Fibroblast of lung (primary cell): ENCODE results near the gene SEC14L1. TPM values are rescaled to one million over a fixed set of nuclear protein-coding genes. Genes with fewer than 3 reads are reported as not detected.

ENCODE experiments used
- DNase-seq, 2 donors: peaks; one replicate each; pipeline versions ENCODE4 v3.0.0 to v3.0.0-alpha.2; 2010; ENCODE audit warnings: low read depth in 2 of 2
- H2AFZ ChIP-seq: 2 replicates; pipeline ENCODE4 v1.5.1; 2012; ENCODE audit warnings: low read length, control low read depth, inconsistent platforms
- H3K27ac ChIP-seq: 2 replicates; pipeline ENCODE4 v1.5.1; 2011; ENCODE audit warnings: low read length, control low read depth; ENCODE audit not compliant: insufficient read depth
- H3K27me3 ChIP-seq: 2 replicates; pipeline ENCODE4 v1.5.1; 2011; ENCODE audit warnings: mild to moderate bottlenecking, low read length; ENCODE audit not compliant: control insufficient read depth, insufficient read depth
- H3K36me3 ChIP-seq: 2 replicates; pipeline ENCODE4 v1.5.1; 2011; ENCODE audit warnings: low read length; ENCODE audit not compliant: control insufficient read depth, insufficient read depth
- H3K4me1 ChIP-seq: 2 replicates; pipeline ENCODE4 v1.5.1; 2011; ENCODE audit warnings: low read length; ENCODE audit not compliant: control insufficient read depth, insufficient read depth; ENCODE audit errors: extremely low read depth
- H3K4me2 ChIP-seq: 2 replicates; pipeline ENCODE4 v1.5.1; 2011; ENCODE audit warnings: low read length, control low read depth; ENCODE audit not compliant: insufficient read depth; ENCODE audit errors: extremely low read depth
- H3K4me3 ChIP-seq, 4 experiments: fragments of 200-600 bp in 1 of 4; sonication (generic) in 1 of 4; replicated peaks in 1 of 4; 2 replicates each; pipeline ENCODE4 v1.5.1; 2011 to 2016; ENCODE audit warnings: low read length in 4 of 4, low read depth in 3 of 4, mild to moderate bottlenecking in 3 of 4, control low read depth in 2 of 4, inconsistent platforms in 1 of 4, mixed read lengths in 1 of 4; ENCODE audit not compliant: insufficient read depth in 1 of 4; ENCODE audit errors: control extremely low read depth in 1 of 4
- H3K79me2 ChIP-seq: 2 replicates; pipeline ENCODE4 v1.5.1; 2012; ENCODE audit warnings: mild to moderate bottlenecking, low read length, inconsistent platforms; ENCODE audit not compliant: control insufficient read depth, insufficient read depth
- H3K9ac ChIP-seq: 2 replicates; pipeline ENCODE4 v1.5.1; 2011; ENCODE audit warnings: mild to moderate bottlenecking, low read length, control low read depth; ENCODE audit not compliant: insufficient read depth
- H3K9me3 ChIP-seq: 2 replicates; pipeline ENCODE4 v1.5.1; 2012; ENCODE audit warnings: low read depth, low read length; ENCODE audit not compliant: control insufficient read depth, insufficient read depth
- H4K20me1 ChIP-seq: 2 replicates; pipeline ENCODE4 v1.5.1; 2011; ENCODE audit warnings: low read length; ENCODE audit not compliant: control insufficient read depth, insufficient read depth; ENCODE audit errors: extremely low read depth
- CTCF ChIP-seq, 2 donors: IDR thresholded peaks in 1 of 2; conservative IDR thresholded peaks in 1 of 2; 1 replicate in 1 of 2; 2 replicates in 1 of 2; pipeline ENCODE4 v1.5.1; 2011 to 2012; ENCODE audit warnings: low read length in 2 of 2, control low read depth in 1 of 2, inconsistent platforms in 1 of 2, low read depth in 1 of 2, mild to moderate bottlenecking in 1 of 2
- EZH2 ChIP-seq: IDR thresholded peaks from 2 replicates; pipeline ENCODE4 v1.5.1; 2012; ENCODE audit warnings: low read length, control low read depth, mild to moderate bottlenecking; ENCODE audit errors: missing control alignments
- polyA plus RNA-seq, 2 donors: library from polyadenylated mRNA; depleted of rRNA in 1 of 2; stranded (reverse) in 1 of 2; unstranded in 1 of 2; fragments of >200 nt; gene quantifications; 2 replicates each; pipeline ENCODE4 v1.2.1, GENCODE V29; 2011 to 2012; ENCODE audit warnings: missing spikeins in 1 of 2
- total RNA-seq: library from RNA; depleted of rRNA; stranded (reverse); fragments of >200 nt; gene quantifications from 2 replicates; pipeline ENCODE4 v1.2.1, GENCODE V29; 2014

SEC14L1 gene
- total and polyA plus RNA-seq, 2 donors (not counting 1 experiment from before 2014, with no cell fraction given) = 21.1 to 32.9 TPM

- H3K4me1 ChIP-seq = peaks cover 14% of the 10 kb centered on the region
- no peak overlapping the region for H3K27ac ChIP-seq
- DNase-seq = peak in 1 of 2 donors; percentile 49
- H3K9me3 ChIP-seq = no peaks in the 10 kb centered on the region
- no peak overlapping the region for H3K4me2 ChIP-seq
- TF ChIP-seq CTCF (conservative IDR thresholded peaks at IDR 0.05 in 1 of 2, IDR thresholded peaks at IDR 0.05 in 1 of 2; ENCODE audit: low read depth in 1 of 2, low read length in 2 of 2) = no peak
- TF ChIP-seq EZH2 = no peak
- H2AFZ ChIP-seq = no peak overlapping the region
- H3K36me3 ChIP-seq = no peaks in the 10 kb centered on the region
- H3K79me2 ChIP-seq = no peaks in the 10 kb centered on the region
- no peaks in the 10 kb centered on the region for H4K20me1 ChIP-seq
- no peak overlapping the region for H3K4me3 ChIP-seq
- no peaks in the 10 kb centered on the region for H3K27me3 ChIP-seq
- H3K9ac ChIP-seq = no peak overlapping the region
These were observed 8.9 kb upstream of the SEC14L1 start for GRCh38 chr17:77131904-77132303.

GRCh38 chr17:77132411-77133086 is 8.2 kb upstream of the SEC14L1 start:
- Histone ChIP-seq H2AFZ (no peak overlapping the region), H3K27me3 (no peaks in the 10 kb centered on the region), H3K9ac (no peak overlapping the region), H3K4me3 (no peak overlapping the region), H3K4me2 (no peak overlapping the region), H3K36me3 (no peaks in the 10 kb centered on the region), H3K79me2 (no peaks in the 10 kb centered on the region), H4K20me1 (no peaks in the 10 kb centered on the region), H3K4me1 (peaks cover 14% of the 10 kb centered on the region), H3K27ac (no peak overlapping the region), H3K9me3 (no peaks in the 10 kb centered on the region)
- no peak for DNase-seq
- TF ChIP-seq CTCF (conservative IDR thresholded peaks at IDR 0.05 in 1 of 2, IDR thresholded peaks at IDR 0.05 in 1 of 2; ENCODE audit: low read depth in 1 of 2, low read length in 2 of 2) = no peak

- Histone ChIP-seq H3K4me2 (no peak overlapping the region), H4K20me1 (no peaks in the 10 kb centered on the region), H2AFZ (no peak overlapping the region), H3K4me1 (peaks cover 14% of the 10 kb centered on the region), H3K9ac (no peak overlapping the region), H3K79me2 (no peaks in the 10 kb centered on the region), H3K27me3 (no peaks in the 10 kb centered on the region), H3K27ac (no peak overlapping the region), H3K36me3 (no peaks in the 10 kb centered on the region), H3K4me3 (no peak overlapping the region), H3K9me3 (no peaks in the 10 kb centered on the region)
- TF ChIP-seq EZH2 (no peak), CTCF (conservative IDR thresholded peaks at IDR 0.05 in 1 of 2, IDR thresholded peaks at IDR 0.05 in 1 of 2; ENCODE audit: low read depth in 1 of 2, low read length in 2 of 2) (no peak)
- no peak for DNase-seq
These were observed 7.6 kb upstream of the SEC14L1 start for GRCh38 chr17:77133087-77133638.
